ENCODE data around the gene TSPAN18. TPM values are rescaled to one million over a fixed set of nuclear protein-coding genes. Genes with fewer than 3 reads are reported as not detected.

TSPAN18 gene
- total RNA-seq, 1 donor from 2014 or later = 12.8 TPM

GRCh38 chr11:44927174-44927661, 200.5 kb downstream of the TSPAN18 start:
- intact Hi-C loops (cut with DNase I) = no loop called here
- H3K27me3 ChIP-seq = no peaks in the 10 kb centered on the region
- no peak for DNase-seq (ENCODE audit: extremely low spot score in 2 of 2)
- no peaks in the 10 kb centered on the region for H3K4me1 ChIP-seq
- H3K9me3 ChIP-seq = no peaks in the 10 kb centered on the region
- H3K36me3 ChIP-seq = no peaks in the 10 kb centered on the region
- H3K27ac ChIP-seq = no peak overlapping the region
- H3K4me3 ChIP-seq = no peak overlapping the region
- no peak for TF ChIP-seq POLR2AphosphoS5 (IDR thresholded peaks at IDR 0.05; ENCODE audit: insufficient read depth in 1 of 2, low read depth in 1 of 2)
- peak; percentile 61 to 81 (median 71) for TF ChIP-seq CTCF (IDR thresholded peaks at IDR 0.05)

- Histone ChIP-seq H3K27ac (no peak overlapping the region), H3K4me3 (no peak overlapping the region), H3K4me1 (no peaks in the 10 kb centered on the region), H3K27me3 (no peaks in the 10 kb centered on the region), H3K36me3 (no peaks in the 10 kb centered on the region), H3K9me3 (no peaks in the 10 kb centered on the region)
- intact Hi-C loops (cut with DNase I) = no loop called here
- DNase-seq (ENCODE audit: extremely low spot score in 2 of 2) = no peak
- TF ChIP-seq POLR2AphosphoS5 (IDR thresholded peaks at IDR 0.05; ENCODE audit: insufficient read depth in 1 of 2, low read depth in 1 of 2) (no peak), POLR2A (IDR thresholded peaks at IDR 0.05) (no peak), CTCF (IDR thresholded peaks at IDR 0.05) (no peak)
Observed at GRCh38 chr11:44928144-44928543, 201.4 kb downstream of the TSPAN18 start.

GRCh38 chr11:44928816-44929215, 202.1 kb downstream of the TSPAN18 start:
- H3K4me3 ChIP-seq = no peak overlapping the region
- intact Hi-C loops (cut with DNase I) = no loop called here
- DNase-seq (ENCODE audit: extremely low spot score in 2 of 2) = no peak
- H3K27me3 ChIP-seq = no peaks in the 10 kb centered on the region
- TF ChIP-seq POLR2A (IDR thresholded peaks at IDR 0.05) (no peak), CTCF (IDR thresholded peaks at IDR 0.05) (no peak)
- H3K4me1 ChIP-seq = no peaks in the 10 kb centered on the region
- H3K36me3 ChIP-seq = no peaks in the 10 kb centered on the region
- H3K9me3 ChIP-seq = no peaks in the 10 kb centered on the region
- no peak overlapping the region for H3K27ac ChIP-seq

- no peaks in the 10 kb centered on the region for H3K9me3 ChIP-seq
- no peak overlapping the region for H3K27ac ChIP-seq
- H3K4me3 ChIP-seq = no peak overlapping the region
- no peak for DNase-seq (ENCODE audit: extremely low spot score in 2 of 2)
- no peaks in the 10 kb centered on the region for H3K36me3 ChIP-seq
- intact Hi-C loops (cut with DNase I) = loop anchor here (10.0 kb wide), 1 partner anchor 364 kb away; no protein-coding TSS in a partner anchor
- no peaks in the 10 kb centered on the region for H3K27me3 ChIP-seq
- TF ChIP-seq POLR2A (IDR thresholded peaks at IDR 0.05) (no peak), POLR2AphosphoS5 (IDR thresholded peaks at IDR 0.05; ENCODE audit: insufficient read depth in 1 of 2, low read depth in 1 of 2) (no peak), CTCF (IDR thresholded peaks at IDR 0.05) (no peak)
- H3K4me1 ChIP-seq = no peaks in the 10 kb centered on the region
Observed at GRCh38 chr11:44930588-44931302, 204.0 kb downstream of the TSPAN18 start.

GRCh38 chr11:44931466-44931865, 204.7 kb downstream of the TSPAN18 start:
- intact Hi-C loops (cut with DNase I) = loop anchor here (10.0 kb wide), 1 partner anchor 363 kb away; no protein-coding TSS in a partner anchor
- no peaks in the 10 kb centered on the region for H3K9me3 ChIP-seq
- H3K4me1 ChIP-seq = no peaks in the 10 kb centered on the region
- no peaks in the 10 kb centered on the region for H3K36me3 ChIP-seq
- TF ChIP-seq POLR2AphosphoS5 (IDR thresholded peaks at IDR 0.05; ENCODE audit: insufficient read depth in 1 of 2, low read depth in 1 of 2) = no peak
- H3K4me3 ChIP-seq = no peak overlapping the region
- DNase-seq (ENCODE audit: extremely low spot score in 2 of 2) = no peak
- no peaks in the 10 kb centered on the region for H3K27me3 ChIP-seq
- no peak overlapping the region for H3K27ac ChIP-seq

All from vagina (tissue), 2 donors.